ENCODE measurements around the gene EZH2. TPM values are rescaled to one million over a fixed set of nuclear protein-coding genes. Genes with fewer than 3 reads are reported as not detected.

Gene EZH2
- total RNA-seq, 1 donor from 2014 or later, result 14.9 TPM

DNA sequence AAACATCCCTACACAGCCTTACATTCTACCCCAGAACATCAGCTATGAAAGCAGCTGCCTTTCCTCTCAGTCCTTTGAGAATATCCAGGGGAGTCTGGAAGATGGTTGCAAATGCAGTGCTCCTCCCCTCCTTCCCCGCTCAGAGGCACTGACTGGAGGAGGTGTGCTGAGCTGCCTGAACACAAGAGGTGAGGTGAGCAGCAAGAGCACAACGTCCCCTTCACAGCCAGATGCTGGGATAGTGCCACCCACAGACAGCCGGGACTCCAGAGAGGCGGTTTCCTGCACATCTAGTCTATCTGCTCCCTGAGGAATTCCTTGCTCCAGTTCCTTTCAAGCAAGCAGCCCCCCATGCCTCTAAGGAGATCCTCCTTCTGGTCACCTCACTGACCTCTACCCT, 74.2 kb downstream of the EZH2 start:
- DNase-seq (ENCODE audit: low spot score), result peak; percentile 20

DNA sequence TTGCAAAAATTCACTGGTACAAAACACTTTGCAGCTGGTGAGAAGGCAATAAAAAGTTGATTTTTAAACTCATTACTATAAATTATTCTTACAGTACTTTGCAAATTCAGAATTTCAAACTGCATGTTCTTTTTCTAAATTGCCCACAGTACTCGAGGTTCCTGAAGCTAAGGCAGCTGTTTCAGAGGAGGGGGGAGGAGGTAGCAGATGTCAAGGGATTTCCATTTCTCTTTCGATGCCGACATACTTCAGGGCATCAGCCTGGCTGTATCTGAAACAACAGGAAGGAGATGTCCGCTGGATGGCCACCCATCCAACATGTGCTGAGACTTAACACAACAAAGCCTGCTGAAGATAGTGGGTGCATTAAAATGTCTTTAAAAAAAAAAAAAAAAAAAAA, 76.7 kb downstream of the EZH2 start:
- DNase-seq (ENCODE audit: low spot score), result no peak

DNA sequence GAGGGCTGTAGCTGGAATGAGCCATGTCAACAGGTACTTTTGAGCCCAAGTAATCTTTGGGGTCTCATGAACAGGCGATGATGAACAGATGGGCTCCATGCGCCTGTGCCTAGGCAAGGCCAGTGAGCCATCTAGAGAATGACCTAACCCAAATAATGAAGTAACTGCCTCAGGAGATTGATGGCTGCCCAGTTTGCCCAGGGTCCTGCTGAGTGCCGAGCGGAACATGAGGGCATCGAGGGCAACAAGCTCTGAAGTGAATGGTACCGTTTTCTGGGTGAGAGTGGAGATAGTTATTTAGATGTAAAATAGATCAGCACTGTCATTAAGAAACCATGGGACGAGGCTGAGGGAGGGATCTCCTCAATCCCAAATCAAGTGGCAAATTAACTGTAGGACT, 77.9 kb downstream of the EZH2 start:
- no peak for DNase-seq (ENCODE audit: low spot score)

DNA sequence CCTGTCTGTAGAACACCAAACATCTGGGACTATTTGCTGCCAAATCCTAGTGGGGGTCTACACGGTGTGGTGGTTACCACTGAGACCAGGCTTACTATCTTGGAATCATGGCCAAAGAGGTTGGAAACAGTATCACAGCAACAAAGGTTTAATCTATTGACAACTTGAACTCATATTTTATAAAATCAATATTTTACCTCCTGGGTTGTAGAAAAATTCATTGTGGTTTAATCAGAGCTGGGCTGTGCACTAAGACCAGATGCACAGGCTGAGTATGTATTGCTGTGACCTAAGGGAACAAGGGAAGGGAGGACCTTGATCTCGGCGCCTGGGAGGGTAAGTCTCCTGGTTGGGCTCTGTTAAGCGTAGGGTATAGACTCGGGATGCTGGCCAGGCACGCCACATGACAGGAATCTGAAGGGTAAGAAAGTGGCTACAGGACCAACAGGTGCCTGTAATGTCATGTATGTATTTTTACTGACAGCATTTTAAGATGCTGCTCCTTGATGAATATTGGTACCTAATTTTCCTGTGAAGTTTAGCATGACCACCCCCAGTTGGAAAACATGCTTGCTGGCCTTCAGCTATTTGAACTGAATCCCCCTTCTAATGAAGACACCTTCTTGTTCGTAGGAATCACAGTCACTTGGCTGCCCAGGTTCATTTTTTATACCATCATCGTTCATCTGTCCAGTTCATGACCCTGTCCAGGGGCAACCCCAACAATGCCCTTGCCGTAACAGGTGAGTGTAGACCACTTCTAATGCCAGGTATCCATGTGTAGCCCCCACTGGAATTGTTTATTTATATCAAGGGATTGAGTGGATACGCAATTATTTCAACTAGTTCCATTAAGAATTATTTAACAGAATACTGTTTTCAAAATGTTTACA, 79.5 kb downstream of the EZH2 start:
- DNase-seq (ENCODE audit: low spot score), result no peak

DNA sequence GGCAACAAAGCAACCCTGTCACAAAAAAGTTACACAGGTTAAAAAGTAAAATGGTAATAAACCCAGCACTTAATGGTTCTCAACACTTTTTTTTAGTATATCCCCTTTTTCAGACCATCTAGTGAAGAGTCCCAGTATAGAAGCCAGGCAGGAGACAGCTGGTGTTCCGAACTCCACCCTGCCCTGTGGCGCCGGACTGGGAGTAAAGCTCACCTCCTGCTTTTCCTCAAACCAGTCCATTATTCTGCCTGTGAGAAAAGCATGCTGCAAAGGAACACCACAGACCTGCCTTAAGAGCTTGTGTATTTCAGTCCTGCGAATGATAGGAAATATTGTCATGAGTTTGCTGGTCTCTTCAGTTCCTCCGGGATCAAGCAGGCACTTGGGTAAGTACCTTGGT, 81.0 kb downstream of the EZH2 start:
- DNase-seq (ENCODE audit: low spot score), result no peak

DNA sequence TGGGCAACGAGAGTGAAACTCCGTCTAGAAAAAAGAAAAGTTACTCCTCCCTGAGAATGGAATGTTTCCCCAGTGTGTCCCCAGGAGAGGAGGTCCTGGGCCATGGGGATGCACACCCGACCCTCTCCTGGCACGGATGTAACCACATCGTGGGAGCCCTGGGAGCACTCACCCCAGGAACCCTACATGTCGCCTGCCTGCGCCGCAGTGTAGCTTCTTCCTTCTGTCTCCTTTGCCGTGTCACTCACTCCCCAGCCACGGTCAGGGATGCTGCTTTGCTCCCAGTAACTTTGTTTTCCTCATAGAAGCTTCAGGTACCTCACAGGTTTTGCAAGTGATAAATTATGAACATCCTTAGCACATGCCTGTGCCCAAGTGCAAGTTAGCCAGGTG, 82.0 kb downstream of the EZH2 start:
- DNase-seq (ENCODE audit: low spot score), result no peak

DNA sequence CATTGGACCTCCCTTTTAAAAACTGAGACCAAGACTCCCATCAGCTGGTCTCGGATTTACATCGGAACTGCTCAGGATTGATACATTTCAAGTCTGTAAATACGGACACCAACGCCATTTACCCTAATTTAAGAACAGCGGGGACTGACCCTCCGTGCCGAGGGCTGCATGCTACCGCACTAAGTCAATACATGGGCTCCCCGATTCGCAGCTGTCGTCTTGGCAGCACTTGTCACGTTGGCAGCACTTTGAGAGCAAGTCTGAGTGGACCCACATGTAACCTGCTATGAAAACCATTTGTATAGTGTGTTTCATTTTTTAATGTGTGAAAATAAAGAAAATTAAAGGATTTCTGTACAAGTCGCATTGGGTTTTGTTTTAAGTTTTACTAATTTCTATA, 83.4 kb downstream of the EZH2 start:
- DNase-seq (ENCODE audit: low spot score), result no peak

DNA sequence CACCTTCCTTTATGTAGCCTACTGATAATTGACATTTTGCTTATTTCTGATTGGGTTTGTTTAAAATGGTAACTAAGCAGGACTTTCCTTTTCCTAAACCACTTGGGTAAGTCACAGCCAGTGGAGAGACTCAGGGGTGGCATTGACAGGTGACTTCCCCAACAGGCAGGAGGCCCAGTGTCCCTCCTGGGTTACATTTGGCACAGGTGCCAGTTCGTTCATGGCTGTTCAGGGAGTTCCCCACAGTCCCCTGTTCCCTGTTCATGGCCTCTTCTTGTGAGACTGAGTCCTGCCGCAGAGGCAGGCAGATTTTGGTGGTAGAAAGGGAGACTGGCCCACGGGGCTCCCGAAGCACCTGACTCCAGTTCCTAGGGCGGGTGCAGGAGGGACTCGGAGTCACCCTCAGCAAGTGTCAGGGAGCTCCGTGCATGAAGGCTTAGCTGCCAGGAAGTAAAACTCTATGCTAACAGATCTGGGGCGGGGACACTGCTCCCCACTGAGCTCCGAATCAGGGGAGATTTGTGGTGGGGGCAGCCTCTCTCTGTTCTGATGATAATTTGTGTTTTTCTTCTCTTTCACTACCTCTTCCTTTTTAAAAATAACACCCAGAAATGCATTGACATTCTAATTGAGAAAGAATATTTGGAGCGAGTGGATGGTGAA, 84.1 kb downstream of the EZH2 start:
- no peak for DNase-seq (ENCODE audit: low spot score)

DNA sequence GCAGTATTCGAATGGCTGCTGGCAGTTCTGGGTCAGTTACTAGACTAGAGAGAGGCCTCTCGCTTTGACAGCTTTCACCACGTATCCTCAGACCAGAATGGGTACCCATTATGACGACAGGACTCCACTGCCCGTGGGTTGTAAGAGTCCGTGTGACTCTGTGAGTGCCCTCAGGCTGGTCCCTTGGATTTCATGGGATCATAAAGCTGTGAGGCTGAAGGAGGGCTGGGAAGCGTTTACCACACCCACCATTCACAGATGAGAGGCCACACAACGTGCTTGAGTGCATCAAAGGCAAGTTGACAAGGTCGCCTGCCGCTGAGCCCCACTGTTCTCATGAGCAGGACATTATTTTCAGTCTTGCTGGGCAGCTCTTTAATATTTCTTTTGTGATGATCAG, 87.2 kb downstream of the EZH2 start:
- DNase-seq (ENCODE audit: low spot score), result no peak

DNA sequence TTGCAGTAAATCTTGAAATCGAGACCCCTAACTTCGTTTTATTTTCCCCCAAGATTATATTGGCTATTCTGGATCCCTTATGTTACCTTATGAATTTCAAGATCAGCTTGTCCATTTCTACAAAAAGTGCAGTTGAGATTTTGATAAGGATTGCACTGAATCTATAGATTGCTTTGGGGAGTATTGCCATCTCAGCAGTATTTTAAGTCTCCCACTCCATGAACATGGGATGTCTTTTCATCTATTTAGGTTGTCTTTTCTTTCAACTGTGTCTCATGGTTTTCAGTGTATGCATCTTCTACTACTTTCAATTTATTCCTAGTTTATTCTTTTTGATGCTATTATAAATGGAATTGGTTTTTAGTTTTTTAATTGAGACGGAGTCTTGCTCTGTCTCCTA, 89.6 kb downstream of the EZH2 start:
- no peak for DNase-seq (ENCODE audit: low spot score)

DNA sequence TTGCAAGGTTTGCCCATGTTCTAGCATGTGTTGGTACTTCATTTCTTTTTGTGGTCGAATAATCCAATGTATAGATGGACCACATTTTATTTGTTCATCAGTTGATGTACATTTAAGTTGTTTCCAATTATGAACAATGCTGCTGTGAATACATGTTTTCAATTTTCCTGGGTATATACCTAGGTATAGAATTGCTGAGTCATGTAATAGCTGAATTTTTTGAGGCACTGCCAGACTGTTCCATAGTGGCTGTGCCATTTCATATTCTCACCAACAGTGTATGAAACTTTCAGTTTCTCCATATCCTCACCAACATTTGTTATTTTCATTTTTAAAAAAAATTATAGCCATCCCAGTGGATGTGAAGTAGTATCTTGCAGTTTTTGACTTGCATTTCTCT, 90.5 kb downstream of the EZH2 start:
- DNase-seq (ENCODE audit: low spot score), result no peak

DNA sequence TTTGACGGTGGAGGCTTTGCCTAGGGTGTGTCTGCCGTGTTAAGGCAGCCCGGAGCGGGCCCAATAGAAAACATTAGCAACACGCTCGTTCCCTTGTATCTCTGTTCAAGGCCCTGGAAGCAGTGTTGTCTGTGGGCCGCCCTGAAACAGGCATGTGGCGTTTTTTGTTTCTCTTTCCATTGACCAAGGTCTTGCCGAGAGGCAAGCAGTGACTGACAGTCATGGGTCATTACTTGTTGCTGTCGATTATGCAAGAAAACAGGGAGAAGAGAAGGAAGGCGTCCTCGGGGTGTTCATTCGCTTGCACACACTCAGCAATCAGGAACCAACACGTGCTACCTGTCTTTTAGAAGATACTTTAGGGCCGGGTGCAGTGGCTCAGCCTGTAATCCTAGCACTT, 92.5 kb downstream of the EZH2 start:
- DNase-seq (ENCODE audit: low spot score), result no peak

DNA sequence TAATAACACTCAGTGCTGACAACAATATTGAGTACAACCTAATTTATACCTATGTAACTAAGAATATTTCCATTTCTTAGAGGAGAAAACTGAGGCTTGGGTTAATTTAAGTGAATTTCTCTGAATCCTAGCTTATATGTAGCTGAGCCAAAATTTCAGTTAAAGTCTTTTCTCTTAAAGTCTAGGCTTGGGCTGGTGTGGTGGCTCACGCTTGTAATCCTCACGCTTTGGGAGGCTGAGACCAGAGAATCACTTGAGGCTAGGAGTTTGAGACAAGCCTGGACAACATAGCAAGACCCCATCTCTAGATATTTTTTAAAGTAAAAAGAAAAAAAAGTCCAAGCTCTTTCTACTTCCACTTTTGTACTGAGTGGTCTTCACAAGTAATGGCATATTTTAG, 93.2 kb downstream of the EZH2 start:
- DNase-seq (ENCODE audit: low spot score), result no peak

DNA sequence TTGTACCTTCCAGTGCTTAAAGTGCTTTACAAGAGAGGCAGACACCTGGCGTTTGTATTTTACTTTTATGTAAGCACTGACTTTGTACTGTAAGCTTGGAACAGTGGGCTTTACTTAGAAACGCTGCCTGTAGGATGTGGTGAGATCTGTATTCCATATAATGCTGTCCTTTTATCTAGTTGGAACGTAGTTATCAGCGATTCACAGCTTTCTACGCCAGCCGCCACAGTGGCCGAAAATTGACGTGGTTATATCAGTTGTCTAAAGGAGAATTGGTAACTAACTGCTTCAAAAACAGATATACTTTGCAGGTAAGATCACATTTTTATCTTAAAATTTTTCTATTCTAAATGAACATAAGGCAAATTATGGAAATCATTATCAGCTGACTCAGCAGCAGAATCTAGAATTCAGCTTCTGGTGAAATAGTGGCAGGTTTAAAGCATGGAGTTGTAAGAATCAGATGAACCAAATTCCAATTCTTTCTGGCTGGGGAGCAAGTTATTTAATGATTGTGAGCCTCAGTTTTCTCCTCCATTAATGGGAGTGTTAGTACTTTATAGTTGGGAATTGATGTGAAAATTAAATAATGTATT, 93.9 kb downstream of the EZH2 start:
- DNase-seq (ENCODE audit: low spot score), result no peak

DNA sequence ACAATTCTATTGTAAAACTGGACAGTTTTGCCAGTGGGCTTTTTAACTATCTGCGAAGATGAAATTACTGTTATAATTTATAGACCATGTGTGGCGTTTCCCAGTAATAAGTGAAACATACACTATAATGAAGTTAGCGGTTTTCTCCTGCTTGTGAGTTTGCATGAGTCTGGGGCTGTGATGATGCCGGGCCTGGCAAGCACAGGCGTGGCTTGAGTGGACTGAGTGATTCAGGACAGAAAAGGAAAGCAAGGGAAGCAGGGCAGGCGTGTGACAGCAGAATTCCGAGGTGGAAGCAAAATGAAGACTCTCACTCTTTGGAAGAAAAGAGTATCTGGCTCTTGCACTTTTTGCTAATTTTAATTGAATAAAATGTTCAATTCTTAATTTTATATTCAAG, 94.9 kb downstream of the EZH2 start:
- no peak for DNase-seq (ENCODE audit: low spot score)

DNA sequence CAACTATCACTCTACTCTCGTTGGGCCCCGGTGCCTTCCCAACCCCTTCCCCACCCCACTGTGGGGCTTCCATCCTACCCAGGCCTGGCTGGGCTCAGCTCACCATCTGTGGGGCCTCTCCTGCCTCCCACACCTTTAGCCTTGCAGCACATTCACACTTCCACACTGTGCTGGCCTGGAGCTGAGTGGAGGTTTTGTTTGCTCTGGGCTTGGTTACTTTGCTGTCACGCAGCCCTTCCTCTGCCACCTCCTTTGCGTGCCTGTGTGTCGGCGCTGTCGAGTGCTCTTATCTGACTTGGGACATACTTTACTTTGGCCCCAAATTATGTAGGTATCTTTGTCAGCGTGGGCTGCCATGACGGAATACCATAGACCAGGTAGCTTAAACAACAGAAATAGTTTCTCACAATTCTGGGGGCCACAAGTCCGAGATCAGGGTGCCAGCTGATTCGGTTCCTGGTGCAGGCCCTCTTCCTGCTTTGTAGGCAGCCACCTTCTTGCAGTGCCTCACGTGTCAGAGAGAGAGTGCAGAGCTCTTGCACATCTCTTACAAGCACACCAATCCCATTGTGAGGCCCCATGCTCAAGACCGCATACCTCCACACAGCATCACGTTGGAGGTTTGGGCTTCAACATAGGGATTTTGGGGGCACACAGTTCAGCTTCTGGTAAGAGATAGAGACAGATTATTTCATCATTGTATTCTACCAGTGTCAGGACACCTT, 96.4 kb downstream of the EZH2 start:
- DNase-seq (ENCODE audit: low spot score), result no peak

DNA sequence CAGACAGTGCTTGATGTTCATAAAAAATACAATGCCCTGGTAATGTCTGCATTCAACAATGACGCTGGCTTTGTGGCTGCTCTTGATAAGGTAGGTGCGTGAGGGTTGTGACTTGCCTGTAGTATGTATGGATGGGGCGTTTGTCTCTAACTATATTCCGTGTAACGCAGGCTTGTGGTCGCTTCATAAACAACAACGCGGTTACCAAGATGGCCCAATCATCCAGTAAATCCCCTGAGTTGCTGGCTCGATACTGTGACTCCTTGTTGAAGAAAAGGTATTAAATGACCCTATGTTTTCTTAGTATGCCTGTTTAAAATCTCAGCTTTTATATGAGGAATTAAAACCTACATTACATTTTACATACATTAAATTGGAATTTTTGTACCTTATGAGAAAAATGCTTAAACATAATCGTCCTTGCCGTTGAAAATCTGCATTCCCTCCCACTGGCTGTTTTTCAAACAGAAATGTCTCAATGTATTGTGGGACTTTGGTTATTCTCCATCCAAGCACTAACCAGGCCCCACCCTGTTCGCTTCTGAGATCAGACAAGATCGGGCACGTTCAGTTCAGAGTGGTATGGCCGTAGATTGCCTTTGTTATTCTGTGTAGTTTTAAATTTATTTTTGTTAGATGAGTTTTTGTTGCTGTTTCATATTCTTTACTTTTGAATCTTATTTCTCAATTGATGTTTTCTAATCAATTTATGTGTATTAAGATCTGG, 100.1 kb downstream of the EZH2 start:
- peak; percentile 51 for DNase-seq (ENCODE audit: low spot score)

DNA sequence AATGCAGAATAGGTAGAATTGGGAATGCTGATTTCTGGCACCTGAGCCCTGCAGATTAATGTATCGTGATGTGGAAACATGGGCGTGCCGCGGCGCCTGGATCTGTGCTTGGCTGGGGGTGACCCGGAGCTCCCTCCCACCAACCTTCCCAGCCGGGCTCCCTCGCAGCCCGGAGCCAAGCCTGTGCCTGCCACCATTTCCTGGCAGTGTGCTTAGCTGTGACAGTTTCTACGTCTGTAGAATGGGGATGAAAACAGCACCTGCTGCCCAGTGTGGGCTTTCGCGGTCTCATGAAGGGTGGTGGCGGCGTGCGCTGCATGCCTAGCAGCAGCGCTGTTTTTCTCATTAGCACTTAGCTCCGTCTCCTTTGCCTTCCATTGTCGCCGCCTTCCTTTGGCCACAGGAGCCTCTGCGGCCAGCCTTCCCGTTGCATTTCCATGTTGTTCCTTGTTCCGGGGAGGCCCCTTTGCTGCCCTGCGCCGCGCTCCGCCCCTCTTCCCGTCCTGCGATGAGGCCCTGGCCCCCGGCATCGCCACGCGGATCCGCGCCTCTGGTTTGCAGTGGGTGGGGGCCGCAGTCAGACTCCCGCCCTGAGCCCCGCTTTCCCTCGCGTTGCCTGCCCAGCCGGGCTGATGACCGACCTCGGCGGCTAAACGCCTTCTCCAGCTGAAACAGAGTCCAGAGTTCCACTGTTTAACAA, 101.2 kb downstream of the EZH2 start:
- no peak for DNase-seq (ENCODE audit: low spot score)

DNA sequence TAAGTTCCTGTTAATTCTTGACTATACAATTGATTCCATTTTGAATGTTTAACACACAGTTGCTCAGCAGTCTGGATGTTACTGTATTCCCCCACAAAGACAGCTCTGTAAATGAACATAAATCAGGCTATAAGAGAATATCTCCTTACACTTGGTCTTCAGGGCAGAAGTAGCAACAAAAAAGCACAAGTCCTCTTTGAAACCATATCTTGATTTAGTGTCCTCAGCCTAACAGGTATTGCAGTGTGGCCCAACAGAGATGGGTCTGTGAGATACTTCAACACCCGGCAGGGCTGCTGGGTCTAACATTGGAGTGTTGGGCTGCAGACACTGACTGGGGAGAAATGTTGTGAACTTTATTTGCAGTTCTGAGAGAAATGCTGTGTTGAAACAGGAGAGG, 109.6 kb downstream of the EZH2 start:
- DNase-seq (ENCODE audit: low spot score), result no peak

DNA sequence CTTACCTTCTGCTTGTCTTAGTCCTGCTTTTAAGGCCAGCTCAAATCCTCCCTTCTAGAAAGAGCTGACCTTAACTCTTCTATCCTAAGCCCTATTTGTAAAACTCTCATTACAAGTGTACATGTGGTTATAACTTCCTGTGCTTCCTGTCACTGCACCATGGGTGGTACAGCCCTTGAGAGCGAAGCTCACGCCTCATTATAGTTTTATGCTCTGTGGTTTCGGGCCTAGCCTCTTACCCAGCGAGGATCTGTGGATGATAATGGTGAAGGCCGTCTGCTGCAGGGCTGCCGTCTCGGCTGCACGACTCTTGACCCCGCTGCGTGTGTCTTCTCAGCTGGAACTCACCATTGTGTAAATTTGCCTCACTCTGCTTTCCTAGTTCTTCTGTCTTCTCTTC, 110.8 kb downstream of the EZH2 start:
- DNase-seq (ENCODE audit: low spot score), result no peak

All from umbilical cord (tissue), 2 donors.